HCT116 (cell line): ENCODE data around the gene PSME4. TPM values are rescaled to one million over a fixed set of nuclear protein-coding genes. Genes with fewer than 3 reads are reported as not detected.

ENCODE experiments used
- ATAC-seq: fragments of 200-7000 bp; cut with Tn5 transposase; 2 replicates; pipeline ENCODE4 v1.9.1; 2020; ENCODE audit warnings: mild to moderate bottlenecking, moderate library complexity
- BruUV-seq: library from RNA; stranded (reverse); fragments of 400-500 nt; replicated peaks from 2 replicates; lab custom pipeline; 2021; lab: Mats Ljungman, UMichigan
- CTCF ChIA-PET: fragments of 300-600 bp; sonication (Branson Sonifier 250); formaldehyde crosslinking; loops from one replicate; lab custom pipeline; 2021; ENCODE audit warnings: antibody characterized with exemption; lab: Charles Lee
- POLR2A ChIA-PET: fragments of 300-600, 350-600 bp; sonication (Branson Sonifier 250); formaldehyde crosslinking; loops from one replicate; lab custom pipeline; 2021; ENCODE audit warnings: antibody characterized with exemption; lab: Charles Lee
- RAD21 ChIA-PET, 2 experiments: fragments of 300-600 bp; sonication (Branson Sonifier 250); formaldehyde crosslinking; loops; one replicate each; lab custom pipeline; 2023; ENCODE audit warnings: low total read pairs in 2 of 2; ENCODE audit not compliant: uncharacterized antibody in 2 of 2, unreplicated experiment in 2 of 2, low non-redundant PET in 1 of 2; lab: Charles Lee
- DNase-seq: peaks from one replicate; pipeline ENCODE4 v3.0.0-alpha.2; 2010; ENCODE audit warnings: low read depth, low spot score
- H2AFZ ChIP-seq: fragments of 200-600 bp; shearing (Covaris generic), sonication (generic); 2 replicates; pipeline ENCODE4 v1.6.1; 2017; ENCODE audit warnings: low read depth, mixed run types, mixed read lengths, antibody characterized with exemption, low read length; ENCODE audit not compliant: poor library complexity, severe bottlenecking
- H3K27ac ChIP-seq: 2 replicates; pipeline ENCODE4 v1.5.1; 2012; ENCODE audit warnings: low read depth, low read length
- H3K27me3 ChIP-seq: fragments of 200-600 bp; sonication (generic); 2 replicates; pipeline ENCODE4 v1.6.1; 2016; ENCODE audit warnings: mixed run types, low read length, mixed read lengths; ENCODE audit not compliant: insufficient read depth
- H3K36me3 ChIP-seq, 2 experiments: fragments of 200-500 bp in 1 of 2; fragments of 200-600 bp in 1 of 2; sonication (Bioruptor generic) in 1 of 2; sonication (generic) in 1 of 2; 2 replicates each; pipeline versions ENCODE4 v1.5.1 to v1.6.1; 2014 to 2016; ENCODE audit warnings: low read length in 2 of 2, inconsistent platforms in 1 of 2, mixed read lengths in 1 of 2, mixed run types in 1 of 2; ENCODE audit not compliant: insufficient read depth in 2 of 2, control insufficient read depth in 1 of 2
- H3K4me1 ChIP-seq, 2 experiments: fragments of 200-600 bp in 1 of 2; sonication (generic) in 1 of 2; 2 replicates each; pipeline versions ENCODE4 v1.5.1 to v1.6.1; 2012 to 2017; ENCODE audit warnings: low read length in 2 of 2, inconsistent platforms in 1 of 2, mild to moderate bottlenecking in 1 of 2, mixed read lengths in 1 of 2, mixed run types in 1 of 2, moderate library complexity in 1 of 2; ENCODE audit not compliant: insufficient read depth in 2 of 2, control insufficient read depth in 1 of 2
- H3K4me2 ChIP-seq: fragments of 200-600 bp; sonication (generic); 2 replicates; pipeline ENCODE4 v1.6.1; 2017; ENCODE audit warnings: mixed run types, low read length, mixed read lengths
- H3K4me3 ChIP-seq, 2 experiments: fragments of 200-600 bp in 1 of 2; sonication (generic) in 1 of 2; replicated peaks in 1 of 2; 2 replicates each; pipeline ENCODE4 v1.5.1; 2011 to 2016; ENCODE audit warnings: low read length in 2 of 2, control low read depth in 1 of 2, low read depth in 1 of 2, mild to moderate bottlenecking in 1 of 2, mixed read lengths in 1 of 2, mixed run types in 1 of 2
- H3K79me2 ChIP-seq: fragments of 200-600 bp; sonication (generic); 2 replicates; pipeline ENCODE4 v1.6.1; 2017; ENCODE audit warnings: mild to moderate bottlenecking, mixed run types, low read length, moderate library complexity, mixed read lengths; ENCODE audit not compliant: insufficient read depth
- H3K9ac ChIP-seq: fragments of 200-600 bp; sonication (generic); 2 replicates; pipeline ENCODE4 v1.6.1; 2016; ENCODE audit warnings: low read length, mixed read lengths
- H3K9me2 ChIP-seq: fragments of 200-600 bp; sonication (generic), shearing (Covaris generic); 2 replicates; pipeline ENCODE4 v1.6.1; 2017; ENCODE audit warnings: mixed run types, mild to moderate bottlenecking, moderate library complexity; ENCODE audit not compliant: insufficient read depth
- H3K9me3 ChIP-seq, 2 experiments: fragments of 200-500 bp in 1 of 2; fragments of 200-600 bp in 1 of 2; sonication (Bioruptor generic) in 1 of 2; sonication (generic) in 1 of 2; 2 replicates each; pipeline ENCODE4 v1.6.1; 2014 to 2017; ENCODE audit warnings: low read length in 2 of 2, mixed read lengths in 2 of 2, inconsistent platforms in 1 of 2, low read depth in 1 of 2, mild to moderate bottlenecking in 1 of 2, mixed run types in 1 of 2, moderate library complexity in 1 of 2; ENCODE audit not compliant: control insufficient read depth in 1 of 2, insufficient read depth in 1 of 2
- H4K20me1 ChIP-seq: fragments of 200-600 bp; sonication (generic), shearing (Covaris generic); 2 replicates; pipeline ENCODE4 v1.6.1; 2017; ENCODE audit warnings: mixed run types, mild to moderate bottlenecking, moderate library complexity; ENCODE audit not compliant: insufficient read depth
- ATF3 ChIP-seq: IDR thresholded peaks from 2 replicates; pipeline ENCODE4 v1.6.1; 2012
- CBX3 ChIP-seq: IDR thresholded peaks from 2 replicates; pipeline ENCODE4 v1.6.1; 2012; ENCODE audit warnings: low read depth
- CEBPB ChIP-seq: IDR thresholded peaks from 2 replicates; pipeline ENCODE4 v1.6.1; 2012; ENCODE audit warnings: low read depth
- CTCF ChIP-seq, 3 experiments: fragments of 200-600 bp in 1 of 3; sonication (generic) in 1 of 3; IDR thresholded peaks in 2 of 3; conservative IDR thresholded peaks in 1 of 3; 2 replicates each; pipeline ENCODE4 v1.5.1; 2012 to 2017; ENCODE audit warnings: low read depth in 2 of 3, low read length in 2 of 3, antibody characterized with exemption in 1 of 3, borderline replicate concordance in 1 of 3, control low read depth in 1 of 3, mild to moderate bottlenecking in 1 of 3, mixed read lengths in 1 of 3, mixed run types in 1 of 3, moderate library complexity in 1 of 3; ENCODE audit not compliant: insufficient read depth in 1 of 3
- EGR1 ChIP-seq: IDR thresholded peaks from 2 replicates; pipeline ENCODE4 v1.6.1; 2012; ENCODE audit warnings: low read depth
- MAX ChIP-seq: IDR thresholded peaks from 2 replicates; pipeline ENCODE4 v1.6.1; 2012
- POLR2A ChIP-seq: IDR thresholded peaks from 2 replicates; pipeline ENCODE4 v1.7.0; 2011; ENCODE audit warnings: borderline replicate concordance; ENCODE audit not compliant: insufficient read depth, insufficient read length; ENCODE audit errors: extremely low read depth
- POLR2AphosphoS5 ChIP-seq: IDR thresholded peaks from 2 replicates; pipeline ENCODE4 v1.6.1; 2011; ENCODE audit warnings: mild to moderate bottlenecking, low read depth, low read length, moderate library complexity
- RAD21 ChIP-seq: IDR thresholded peaks from 2 replicates; pipeline ENCODE4 v1.6.1; 2012; ENCODE audit warnings: low read depth, mild to moderate bottlenecking
- TCF7L2 ChIP-seq: IDR thresholded peaks from 2 replicates; pipeline ENCODE4 v1.7.0; 2011; ENCODE audit warnings: borderline replicate concordance, inconsistent platforms; ENCODE audit not compliant: insufficient read depth, insufficient read length; ENCODE audit errors: extremely low read depth
- ZBTB33 ChIP-seq: IDR thresholded peaks from 2 replicates; pipeline ENCODE4 v1.6.1; 2011; ENCODE audit warnings: mild to moderate bottlenecking, low read length, moderate library complexity; ENCODE audit not compliant: insufficient replicate concordance; ENCODE audit errors: extremely low read depth
- intact Hi-C: fragments of 100-400 bp; cut with micrococcal nuclease; formaldehyde crosslinking; loops from 2 replicates; pipeline ENCODE4 v1.10.0; 2022
- total RNA-seq: library from RNA; stranded (reverse); gene quantifications from one replicate; pipeline ENCODE4 v1.2.1, GENCODE V29; 2021; ENCODE audit not compliant: unreplicated experiment

The PSME4 gene
- total RNA-seq, 1 experiment from 2014 or later = 53.2 TPM

GRCh38 chr2:53826030-53826410 lies 144.8 kb downstream of the PSME4 start:
- ATAC-seq = no peak
- CTCF ChIA-PET = no interaction called here
- POLR2A ChIA-PET = no interaction called here
- intact Hi-C loops = no loop called here
- no peaks in the 10 kb centered on the region for H3K4me1 ChIP-seq
- no peaks in the 10 kb centered on the region for H3K9me3 ChIP-seq
- TF ChIP-seq ZBTB33 (no peak), RAD21 (no peak), CTCF (IDR thresholded peaks at IDR 0.05 in 2 of 3, conservative IDR thresholded peaks at IDR 0.05 in 1 of 3; ENCODE audit: borderline replicate concordance in 1 of 3, insufficient read depth in 1 of 3, low read depth in 2 of 3, low read length in 2 of 3) (no peak), POLR2A (no peak), ATF3 (no peak), EGR1 (no peak), CEBPB (no peak), CBX3 (no peak), TCF7L2 (no peak), POLR2AphosphoS5 (no peak), MAX (no peak)
- TF ChIP-seq, all 23 proteins: peak for 0
- Histone ChIP-seq H3K27ac (no peak overlapping the region), H3K4me2 (no peak overlapping the region), H3K4me3 (no peak overlapping the region), H4K20me1 (no peaks in the 10 kb centered on the region), H3K9me2 (no peaks in the 10 kb centered on the region), H3K27me3 (no peaks in the 10 kb centered on the region), H2AFZ (no peak overlapping the region), H3K79me2 (no peaks in the 10 kb centered on the region), H3K9ac (no peak overlapping the region), H3K36me3 (no peaks in the 10 kb centered on the region)
- DNase-seq = no peak
- RAD21 ChIA-PET = no interaction called here
- BruUV-seq = no TSS peak
